ENCODE results near the gene ROBO1.

Gene ROBO1

DNA sequence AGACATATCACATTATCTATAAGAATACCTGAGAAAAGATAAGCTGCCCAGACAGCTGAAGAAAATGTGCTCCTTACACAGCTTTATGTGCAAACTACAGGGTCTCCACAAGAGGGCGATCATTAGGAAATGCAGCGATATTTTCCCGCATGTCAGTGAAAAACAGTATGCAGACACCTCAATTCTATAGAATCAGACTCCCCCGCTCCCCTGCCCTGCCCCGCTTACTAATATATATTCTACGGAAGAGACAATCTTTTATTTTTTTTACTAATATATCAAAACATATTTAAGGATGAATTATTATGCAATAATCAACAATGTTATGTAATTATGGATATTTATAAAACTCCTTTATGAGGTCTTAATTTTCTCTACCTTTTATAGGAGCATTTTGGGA, 681.3 kb downstream of the ROBO1 start:
- no peak overlapping the region for H3K4me2 ChIP-seq (ENCODE audit: insufficient read depth, low read length)
- H4K20me1 ChIP-seq (ENCODE audit: insufficient read depth, low read length): no peaks in the 10 kb centered on the region
- H3K79me2 ChIP-seq (ENCODE audit: insufficient read depth, low read length): no peaks in the 10 kb centered on the region
- H3K36me3 ChIP-seq (ENCODE audit: insufficient read depth, low read length): no peaks in the 10 kb centered on the region
- no peak overlapping the region for H3K4me3 ChIP-seq (ENCODE audit: low read depth in 1 of 2, low read length in 2 of 2)
- no peak overlapping the region for H2AFZ ChIP-seq (ENCODE audit: low read depth, low read length)
- DNase-seq (peak; percentile 38), ATAC-seq (ENCODE audit: insufficient read depth, low read depth) (peak; percentile 57; the same call in 2 of the 3 replicates)
- no peaks in the 10 kb centered on the region for H3K9me3 ChIP-seq (ENCODE audit: insufficient read depth, low read length, severe bottlenecking)
- H3K4me1 ChIP-seq (ENCODE audit: insufficient read depth, low read length): no peaks in the 10 kb centered on the region
- no peaks in the 10 kb centered on the region for H3K27me3 ChIP-seq (ENCODE audit: insufficient read depth, low read length, poor library complexity)
- no peak overlapping the region for H3K27ac ChIP-seq (ENCODE audit: low read length)
- no peak overlapping the region for H3K9ac ChIP-seq (ENCODE audit: low read depth, low read length)
- TF ChIP-seq, protein P1, sequence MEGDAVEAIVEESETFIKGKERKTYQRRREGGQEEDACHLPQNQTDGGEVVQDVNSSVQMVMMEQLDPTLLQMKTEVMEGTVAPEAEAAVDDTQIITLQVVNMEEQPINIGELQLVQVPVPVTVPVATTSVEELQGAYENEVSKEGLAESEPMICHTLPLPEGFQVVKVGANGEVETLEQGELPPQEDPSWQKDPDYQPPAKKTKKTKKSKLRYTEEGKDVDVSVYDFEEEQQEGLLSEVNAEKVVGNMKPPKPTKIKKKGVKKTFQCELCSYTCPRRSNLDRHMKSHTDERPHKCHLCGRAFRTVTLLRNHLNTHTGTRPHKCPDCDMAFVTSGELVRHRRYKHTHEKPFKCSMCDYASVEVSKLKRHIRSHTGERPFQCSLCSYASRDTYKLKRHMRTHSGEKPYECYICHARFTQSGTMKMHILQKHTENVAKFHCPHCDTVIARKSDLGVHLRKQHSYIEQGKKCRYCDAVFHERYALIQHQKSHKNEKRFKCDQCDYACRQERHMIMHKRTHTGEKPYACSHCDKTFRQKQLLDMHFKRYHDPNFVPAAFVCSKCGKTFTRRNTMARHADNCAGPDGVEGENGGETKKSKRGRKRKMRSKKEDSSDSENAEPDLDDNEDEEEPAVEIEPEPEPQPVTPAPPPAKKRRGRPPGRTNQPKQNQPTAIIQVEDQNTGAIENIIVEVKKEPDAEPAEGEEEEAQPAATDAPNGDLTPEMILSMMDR (IDR thresholded peaks at IDR 0.05; ENCODE audit: borderline replicate concordance, extremely low read depth, low read length, poor library complexity, severe bottlenecking): peak; percentile 78
- TF ChIP-seq EZH2 (IDR thresholded peaks at IDR 0.05; ENCODE audit: borderline replicate concordance, low read depth, low read length, severe bottlenecking): no peak

DNA sequence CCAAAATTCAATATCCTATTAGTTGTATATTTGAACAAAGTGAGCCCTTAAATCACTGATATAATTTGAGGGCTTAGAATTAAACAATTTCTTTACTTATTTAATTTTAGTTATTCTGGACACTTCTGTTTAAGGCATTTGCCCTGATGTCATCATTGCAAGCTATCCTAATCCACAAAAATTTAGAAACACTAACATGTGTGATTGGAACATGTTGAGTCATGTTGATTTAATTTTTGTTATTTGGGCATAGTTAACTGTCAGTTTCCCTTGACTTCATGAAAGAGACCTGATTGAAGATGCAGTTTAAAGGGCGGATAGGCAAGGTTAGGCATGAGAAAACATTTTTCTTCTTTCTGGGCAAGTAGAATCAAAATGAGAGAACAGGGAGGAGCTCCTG, 682.6 kb downstream of the ROBO1 start:
- Histone ChIP-seq H2AFZ (ENCODE audit: low read depth, low read length) (no peak overlapping the region), H3K9ac (ENCODE audit: low read depth, low read length) (no peak overlapping the region), H3K4me1 (ENCODE audit: insufficient read depth, low read length) (no peaks in the 10 kb centered on the region), H3K27ac (ENCODE audit: low read length) (no peak overlapping the region), H3K4me3 (ENCODE audit: low read depth in 1 of 2, low read length in 2 of 2) (no peak overlapping the region), H3K9me3 (ENCODE audit: insufficient read depth, low read length, severe bottlenecking) (no peaks in the 10 kb centered on the region), H3K27me3 (ENCODE audit: insufficient read depth, low read length, poor library complexity) (no peaks in the 10 kb centered on the region), H3K36me3 (ENCODE audit: insufficient read depth, low read length) (no peaks in the 10 kb centered on the region), H4K20me1 (ENCODE audit: insufficient read depth, low read length) (no peaks in the 10 kb centered on the region), H3K79me2 (ENCODE audit: insufficient read depth, low read length) (no peaks in the 10 kb centered on the region), H3K4me2 (ENCODE audit: insufficient read depth, low read length) (no peak overlapping the region)
- ATAC-seq (ENCODE audit: insufficient read depth, low read depth) (no peak), DNase-seq (no peak)
- TF ChIP-seq EZH2 (IDR thresholded peaks at IDR 0.05; ENCODE audit: borderline replicate concordance, low read depth, low read length, severe bottlenecking): no peak
- TF ChIP-seq, protein P1 (IDR thresholded peaks at IDR 0.05; ENCODE audit: borderline replicate concordance, extremely low read depth, low read length, poor library complexity, severe bottlenecking): no peak

DNA sequence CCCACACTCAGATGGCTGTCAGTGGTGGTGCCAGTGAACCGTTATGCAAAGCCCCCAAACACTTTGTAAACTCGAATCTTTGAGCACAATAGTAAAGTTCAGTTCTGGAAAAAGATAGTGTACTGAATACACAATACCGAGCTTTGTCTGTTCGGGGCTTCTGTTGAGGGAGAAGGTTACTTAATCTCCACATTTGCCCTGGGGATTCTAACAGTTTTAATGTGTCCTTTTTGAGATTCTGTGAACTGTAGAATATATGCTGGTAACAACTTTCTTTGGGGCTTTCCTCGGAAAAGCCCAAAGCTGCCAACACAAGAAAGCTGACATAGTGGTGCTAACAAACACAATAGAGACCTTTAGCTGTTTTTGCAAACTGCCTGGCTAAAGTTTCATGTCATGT, 686.5 kb downstream of the ROBO1 start:
- Histone ChIP-seq H3K27ac (ENCODE audit: low read length) (no peak overlapping the region), H3K4me2 (ENCODE audit: insufficient read depth, low read length) (no peak overlapping the region), H4K20me1 (ENCODE audit: insufficient read depth, low read length) (no peaks in the 10 kb centered on the region), H2AFZ (ENCODE audit: low read depth, low read length) (no peak overlapping the region), H3K9me3 (ENCODE audit: insufficient read depth, low read length, severe bottlenecking) (no peaks in the 10 kb centered on the region), H3K9ac (ENCODE audit: low read depth, low read length) (no peak overlapping the region), H3K4me3 (ENCODE audit: low read depth in 1 of 2, low read length in 2 of 2) (no peak overlapping the region), H3K36me3 (ENCODE audit: insufficient read depth, low read length) (no peaks in the 10 kb centered on the region), H3K4me1 (ENCODE audit: insufficient read depth, low read length) (no peaks in the 10 kb centered on the region), H3K79me2 (ENCODE audit: insufficient read depth, low read length) (no peaks in the 10 kb centered on the region), H3K27me3 (ENCODE audit: insufficient read depth, low read length, poor library complexity) (no peaks in the 10 kb centered on the region)
- no peak for DNase-seq
- ATAC-seq (ENCODE audit: insufficient read depth, low read depth): no peak
- TF ChIP-seq, protein P1 (IDR thresholded peaks at IDR 0.05; ENCODE audit: borderline replicate concordance, extremely low read depth, low read length, poor library complexity, severe bottlenecking): no peak
- no peak for TF ChIP-seq EZH2 (IDR thresholded peaks at IDR 0.05; ENCODE audit: borderline replicate concordance, low read depth, low read length, severe bottlenecking)

DNA sequence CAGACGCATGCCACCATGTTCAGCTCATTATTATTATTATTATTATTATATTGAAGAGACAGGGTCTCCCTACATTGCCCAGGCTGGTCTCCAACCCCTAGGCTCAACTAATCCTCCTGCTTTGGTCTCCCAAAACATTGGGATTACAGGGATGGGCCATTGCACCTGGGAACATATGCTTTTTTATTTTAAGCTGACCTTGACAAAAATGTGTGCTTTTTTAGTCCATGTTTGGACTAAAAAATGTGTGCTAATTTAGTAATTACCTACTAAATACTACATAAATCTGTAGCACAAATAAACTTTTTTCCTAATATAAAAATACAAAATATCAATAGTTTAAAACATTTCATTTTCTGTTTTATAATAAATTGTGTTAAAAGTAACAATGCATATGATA, 693.2 kb downstream of the ROBO1 start:
- no peak overlapping the region for H2AFZ ChIP-seq (ENCODE audit: low read depth, low read length)
- H3K9ac ChIP-seq (ENCODE audit: low read depth, low read length): no peak overlapping the region
- TF ChIP-seq, protein P1 (IDR thresholded peaks at IDR 0.05; ENCODE audit: borderline replicate concordance, extremely low read depth, low read length, poor library complexity, severe bottlenecking): no peak
- TF ChIP-seq EZH2 (IDR thresholded peaks at IDR 0.05; ENCODE audit: borderline replicate concordance, low read depth, low read length, severe bottlenecking): no peak
- H3K27ac ChIP-seq (ENCODE audit: low read length): no peak overlapping the region
- no peaks in the 10 kb centered on the region for H3K79me2 ChIP-seq (ENCODE audit: insufficient read depth, low read length)
- H3K4me1 ChIP-seq (ENCODE audit: insufficient read depth, low read length): no peaks in the 10 kb centered on the region
- no peak overlapping the region for H3K4me3 ChIP-seq (ENCODE audit: low read depth in 1 of 2, low read length in 2 of 2)
- no peaks in the 10 kb centered on the region for H4K20me1 ChIP-seq (ENCODE audit: insufficient read depth, low read length)
- DNase-seq (no peak), ATAC-seq (ENCODE audit: insufficient read depth, low read depth) (no peak)
- H3K9me3 ChIP-seq (ENCODE audit: insufficient read depth, low read length, severe bottlenecking): no peaks in the 10 kb centered on the region
- H3K4me2 ChIP-seq (ENCODE audit: insufficient read depth, low read length): no peak overlapping the region
- no peaks in the 10 kb centered on the region for H3K36me3 ChIP-seq (ENCODE audit: insufficient read depth, low read length)
- no peaks in the 10 kb centered on the region for H3K27me3 ChIP-seq (ENCODE audit: insufficient read depth, low read length, poor library complexity)
